Left lung (tissue), 10 donors: ENCODE results near the gene FXYD3. TPM values are rescaled to one million over a fixed set of nuclear protein-coding genes. Genes with fewer than 3 reads are reported as not detected.

Source experiments
- ATAC-seq: fragments of 200-7000 bp; cut with Tn5 transposase; one replicate; pipeline ENCODE4 v1.9.1; 2020; ENCODE audit warnings: moderate library complexity
- DNase-seq, 4 donors: peaks; one replicate each; pipeline ENCODE4 v3.0.0-alpha.2; 2013 to 2020
- H3K27ac ChIP-seq, 2 donors: fragments of 200-600 bp; sonication (generic) in 1 of 2; one replicate each; pipeline versions ENCODE4 v1.5.0 to v1.8.0; 2020 to 2021
- H3K27me3 ChIP-seq, 2 donors: fragments of 200-600 bp; sonication (generic) in 1 of 2; one replicate each; pipeline versions ENCODE4 v1.5.0 to v1.8.0; 2020 to 2021
- H3K36me3 ChIP-seq, 2 donors: fragments of 200-600 bp; sonication (generic) in 1 of 2; one replicate each; pipeline versions ENCODE4 v1.5.0 to v1.8.0; 2020 to 2021
- H3K4me1 ChIP-seq, 2 donors: fragments of 200-600 bp; one replicate each; pipeline ENCODE4 v1.8.0; 2021
- H3K4me3 ChIP-seq, 2 donors: fragments of 200-600 bp; sonication (generic) in 1 of 2; one replicate each; pipeline versions ENCODE4 v1.5.0 to v1.8.0; 2020 to 2021; ENCODE audit warnings: mild to moderate bottlenecking in 1 of 2
- H3K9me3 ChIP-seq, 2 donors: fragments of 200-600 bp; sonication (generic) in 1 of 2; one replicate each; pipeline versions ENCODE4 v1.5.0 to v1.8.0; 2020 to 2021
- CTCF ChIP-seq, 2 donors: fragments of 200-600 bp; sonication (generic) in 1 of 2; IDR thresholded peaks; one replicate each; pipeline versions ENCODE4 v1.5.0 to v1.8.0; 2021; ENCODE audit warnings: antibody characterized with exemption in 2 of 2
- intact Hi-C, 2 donors: fragments of 100-400 bp; cut with DNase I; formaldehyde crosslinking; loops; one replicate each; pipeline versions ENCODE4 v1.11.2 to v1.14.2; 2022
- polyA plus RNA-seq, 6 donors: library from polyadenylated mRNA; unstranded; fragments of 120-200 nt; gene quantifications; one replicate each; pipeline ENCODE4 v1.2.1, GENCODE V29; 2013; ENCODE audit not compliant: insufficient read length in 6 of 6
- total RNA-seq, 2 donors: library from RNA; stranded (reverse); fragmentation: NEBNext Ultra II Directional; extraction: Animal tissue kit (Norgen Biotek cat#: 25700); gene quantifications; one replicate each; pipeline ENCODE4 v1.2.1, GENCODE V29; 2021
- donor health status: DM: no; HTN: yes; CAD: no.
- donor health status: DM: no; HTN: no; CAD: no.

FXYD3 gene
- total and polyA plus RNA-seq, 8 donors = 17.5 to 207 (median 27.1) TPM

DNA sequence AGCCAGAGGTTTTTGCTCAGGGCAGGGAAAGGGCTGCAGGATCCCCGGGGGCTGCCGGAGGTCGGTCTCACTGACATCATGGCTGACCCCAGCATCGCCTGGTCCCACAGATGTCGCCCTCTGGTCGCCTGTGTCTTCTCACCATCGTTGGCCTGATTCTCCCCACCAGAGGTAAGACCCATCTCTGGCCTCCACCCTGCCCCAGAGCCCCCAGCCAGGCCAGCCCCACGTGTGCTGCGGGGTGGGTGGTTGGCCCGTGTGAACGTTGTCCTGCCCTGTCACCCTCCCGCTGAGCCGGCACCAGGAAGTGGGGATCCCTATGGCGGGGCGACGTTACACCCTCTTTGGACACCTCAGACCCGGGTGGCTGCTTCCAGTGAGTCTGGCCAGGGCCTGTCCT lies 39.8 kb downstream of the FXYD3 start:
- H3K4me3 ChIP-seq = peak overlapping the region; percentile 64 to 84
- intact Hi-C loops = no loop called here
- H3K27ac ChIP-seq = peak overlapping the region; percentile 57 to 86

DNA sequence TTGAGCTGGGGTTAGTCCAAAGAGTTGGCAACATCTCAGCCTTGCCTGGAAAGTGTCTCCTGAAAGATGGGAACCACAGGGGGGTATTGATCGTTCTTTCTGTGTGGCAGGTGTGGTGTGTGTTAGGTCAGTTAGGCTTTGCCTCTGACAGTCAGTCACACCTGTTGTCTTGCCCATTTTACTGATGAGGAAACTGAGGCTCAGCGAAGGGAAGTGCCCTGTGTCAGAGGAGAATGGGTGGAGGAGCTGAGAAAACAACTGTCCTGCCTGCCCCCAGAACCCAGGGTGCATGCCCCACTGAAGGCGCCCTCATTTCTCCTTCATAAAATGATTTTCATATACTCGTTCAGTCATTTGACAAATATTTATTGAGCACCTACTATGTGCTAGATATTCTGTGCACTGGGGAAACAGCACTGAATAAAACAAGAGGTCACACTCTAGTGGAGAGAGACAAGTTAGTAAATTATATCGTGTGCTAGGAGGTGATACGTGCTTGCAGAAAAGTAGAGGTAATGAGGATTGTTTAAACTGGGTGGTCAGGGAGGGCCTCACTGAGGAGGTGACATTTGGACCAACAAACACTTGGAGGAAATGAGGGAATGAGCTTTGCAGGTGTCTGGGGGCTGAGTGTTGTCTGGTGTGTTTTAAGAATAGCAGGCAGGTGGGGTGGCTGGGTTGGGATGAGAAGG lies 40.5 kb downstream of the FXYD3 start:
- Histone ChIP-seq H3K27me3 (peaks cover 0 to 8% of the 10 kb centered on the region in 2 donors), H3K27ac (no peak overlapping the region), H3K36me3 (peaks cover 0 to 44% of the 10 kb centered on the region in 2 donors), H3K4me3 (peak overlapping the region; percentile 64 to 84), H3K4me1 (peaks cover 9 to 42% of the 10 kb centered on the region in 2 donors), H3K9me3 (no peaks in the 10 kb centered on the region)
- ATAC-seq = no peak
- TF ChIP-seq CTCF (IDR thresholded peaks at IDR 0.05) = no peak
- DNase-seq = no peak
- intact Hi-C loops = no loop called here

More for the DNA sequence above, 39.8 kb downstream of the FXYD3 start:
- peaks cover 0 to 38% of the 10 kb centered on the region in 2 donors for H3K36me3 ChIP-seq
- ATAC-seq (peak; percentile 2), DNase-seq (no peak)
- H3K9me3 ChIP-seq = no peaks in the 10 kb centered on the region
- peaks cover 9 to 42% of the 10 kb centered on the region in 2 donors for H3K4me1 ChIP-seq
- H3K27me3 ChIP-seq = peaks cover 0 to 8% of the 10 kb centered on the region in 2 donors
- no peak for TF ChIP-seq CTCF (IDR thresholded peaks at IDR 0.05)

- TF ChIP-seq CTCF (IDR thresholded peaks at IDR 0.05) = no peak
- Histone ChIP-seq H3K36me3 (peaks cover 0 to 49% of the 10 kb centered on the region in 2 donors), H3K27ac (no peak overlapping the region), H3K4me1 (peaks cover 9 to 41% of the 10 kb centered on the region in 2 donors), H3K27me3 (peaks cover 0 to 8% of the 10 kb centered on the region in 2 donors), H3K4me3 (no peak overlapping the region), H3K9me3 (peaks cover 0 to 3% of the 10 kb centered on the region in 2 donors)
- intact Hi-C loops = no loop called here
- DNase-seq = no peak
- ATAC-seq = no peak
These were observed 41.0 kb downstream of the FXYD3 start for GRCh38 chr19:35156673-35157014.

DNA sequence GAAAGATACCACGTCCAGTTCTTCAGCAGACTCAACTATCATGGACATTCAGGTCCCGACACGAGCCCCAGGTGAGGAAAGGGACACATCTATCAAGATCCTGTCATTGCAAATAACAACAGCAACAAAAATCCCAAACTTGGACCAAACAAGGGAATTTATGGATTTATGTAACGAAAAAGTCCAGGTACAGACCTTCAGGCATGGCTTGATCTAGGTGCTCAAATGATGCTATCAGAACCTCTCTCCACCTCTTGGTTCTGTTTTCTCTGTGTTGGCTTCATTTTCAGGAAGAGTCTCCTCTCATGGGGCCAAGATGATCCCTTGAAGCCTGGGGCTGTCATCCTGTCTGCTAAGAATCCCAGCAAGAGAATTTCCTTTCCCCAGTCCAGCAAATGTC lies 41.8 kb downstream of the FXYD3 start:
- peaks cover 9 to 34% of the 10 kb centered on the region in 2 donors for H3K4me1 ChIP-seq
- H3K9me3 ChIP-seq = peaks cover 0 to 10% of the 10 kb centered on the region in 2 donors
- peaks cover 0 to 8% of the 10 kb centered on the region in 2 donors for H3K27me3 ChIP-seq
- H3K36me3 ChIP-seq = peaks cover 0 to 57% of the 10 kb centered on the region in 2 donors
- no peak for TF ChIP-seq CTCF (IDR thresholded peaks at IDR 0.05)
- no peak overlapping the region for H3K4me3 ChIP-seq
- intact Hi-C loops = no loop called here
- no peak overlapping the region for H3K27ac ChIP-seq
- ATAC-seq = no peak
- DNase-seq = no peak

DNA sequence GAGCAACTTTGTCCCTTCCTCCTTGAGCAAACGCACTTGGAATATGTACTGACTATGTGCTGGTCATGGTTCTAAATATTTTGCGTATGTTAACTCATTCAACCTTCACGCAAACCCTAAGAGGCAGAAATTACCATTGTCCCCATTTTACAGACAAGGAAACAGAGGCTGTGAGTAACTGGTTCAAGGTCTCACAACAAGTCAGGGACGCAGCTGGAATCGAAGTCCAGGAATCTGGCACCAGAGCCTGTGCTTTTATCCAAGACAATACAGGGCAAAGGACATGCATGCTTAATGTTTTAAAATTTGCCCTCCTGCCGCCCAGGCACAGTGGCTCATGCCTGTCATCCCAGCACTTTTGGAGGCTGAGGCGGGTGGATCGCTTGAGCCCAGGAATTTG lies 44.0 kb downstream of the FXYD3 start:
- Histone ChIP-seq H3K27ac (no peak overlapping the region), H3K4me1 (peaks cover 7 to 18% of the 10 kb centered on the region in 2 donors), H3K27me3 (no peaks in the 10 kb centered on the region), H3K36me3 (peaks cover 0 to 78% of the 10 kb centered on the region in 2 donors), H3K4me3 (no peak overlapping the region), H3K9me3 (peaks cover 0 to 29% of the 10 kb centered on the region in 2 donors)
- DNase-seq (no peak), ATAC-seq (no peak)
- intact Hi-C loops = no loop called here
- no peak for TF ChIP-seq CTCF (IDR thresholded peaks at IDR 0.05)
